ENCODE data around the gene HES7.
"Not testable (repeated sequence)": the region's sequence is repeated elsewhere in the genome, so short reads cannot be mapped to it uniquely, and the experiment has no call there.

Gene HES7

DNA sequence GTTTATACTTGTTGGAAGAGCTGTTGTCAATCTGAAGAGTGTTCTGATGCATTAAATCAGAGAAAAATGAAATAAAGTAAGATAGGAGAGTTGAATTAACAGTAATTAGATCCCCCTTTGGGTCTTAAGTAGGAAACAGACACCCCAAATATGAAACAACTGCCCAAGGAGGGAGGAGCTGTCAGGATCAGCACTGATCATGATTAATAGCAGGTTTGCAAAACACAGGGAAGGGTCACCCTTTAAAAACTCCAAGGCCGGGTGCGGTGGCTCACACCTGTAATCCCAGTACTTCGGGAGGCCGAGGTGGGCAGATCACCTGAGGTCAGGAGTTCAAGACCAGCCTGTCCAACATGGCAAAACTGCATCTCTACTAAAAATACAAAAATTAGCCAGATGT is 16.9 kb downstream of the HES7 start:
- not testable (repeated sequence) for H3K9ac ChIP-seq (ENCODE audit: low read length in 2 of 2); H3K9me3 ChIP-seq (ENCODE audit: control insufficient read depth in 2 of 2, low read length in 2 of 2); H3K4me1 ChIP-seq (ENCODE audit: control insufficient read depth, insufficient read depth, low read length); H3K36me3 ChIP-seq (ENCODE audit: control insufficient read depth in 2 of 2, insufficient read depth in 2 of 2, low read length in 2 of 2); H3K27ac ChIP-seq (ENCODE audit: low read length); H3K4me3 ChIP-seq (ENCODE audit: low read length in 2 of 2)
- H3K27me3 ChIP-seq (ENCODE audit: control insufficient read depth in 1 of 2, insufficient read depth in 2 of 2, low read length in 2 of 2) = peaks cover 34 to 38% of the 10 kb centered on the region in 2 donors

DNA sequence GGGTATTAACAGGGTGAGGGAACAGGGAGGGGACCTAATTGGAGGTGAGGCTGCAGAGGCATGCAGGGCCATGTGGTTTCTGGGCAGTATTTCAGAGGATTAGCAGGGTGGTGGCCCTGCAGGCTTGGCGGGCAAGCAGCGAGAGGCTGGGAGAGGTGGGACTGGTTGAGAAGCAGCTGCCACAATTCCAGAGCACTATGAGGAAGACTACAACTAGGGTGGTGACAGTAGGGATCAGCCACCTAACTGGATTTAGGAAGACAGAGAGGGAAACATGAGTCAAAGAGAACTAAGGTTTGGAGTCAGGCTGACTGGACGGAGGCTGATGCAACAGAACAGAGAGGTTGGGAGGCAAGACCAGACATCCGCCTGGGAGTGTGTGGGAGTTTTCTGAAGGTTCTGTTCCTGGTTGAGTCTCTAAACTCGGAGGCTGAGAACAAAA is 17.9 kb downstream of the HES7 start:
- peaks cover 24 to 28% of the 10 kb centered on the region in 2 donors for H3K27me3 ChIP-seq (ENCODE audit: control insufficient read depth in 1 of 2, insufficient read depth in 2 of 2, low read length in 2 of 2)
- H3K9me3 ChIP-seq (ENCODE audit: control insufficient read depth in 2 of 2, low read length in 2 of 2) = no peaks in the 10 kb centered on the region
- H3K9ac ChIP-seq (ENCODE audit: low read length in 2 of 2) = no peak overlapping the region
- H3K27ac ChIP-seq (ENCODE audit: low read length) = no peak overlapping the region
- H3K4me1 ChIP-seq (ENCODE audit: control insufficient read depth, insufficient read depth, low read length) = peaks cover 7% of the 10 kb centered on the region
- no peak overlapping the region for H3K4me3 ChIP-seq (ENCODE audit: low read length in 2 of 2)
- no peaks in the 10 kb centered on the region for H3K36me3 ChIP-seq (ENCODE audit: control insufficient read depth in 2 of 2, insufficient read depth in 2 of 2, low read length in 2 of 2)

GRCh38 chr17:8104911-8105310 is 19.0 kb downstream of the HES7 start:
- no peak overlapping the region for H3K27ac ChIP-seq (ENCODE audit: low read length)
- H3K9ac ChIP-seq (ENCODE audit: low read length in 2 of 2) = no peak overlapping the region
- H3K36me3 ChIP-seq (ENCODE audit: control insufficient read depth in 2 of 2, insufficient read depth in 2 of 2, low read length in 2 of 2) = no peaks in the 10 kb centered on the region
- H3K4me1 ChIP-seq (ENCODE audit: control insufficient read depth, insufficient read depth, low read length) = peaks cover 3% of the 10 kb centered on the region
- no peaks in the 10 kb centered on the region for H3K9me3 ChIP-seq (ENCODE audit: control insufficient read depth in 2 of 2, low read length in 2 of 2)
- peaks cover 13 to 18% of the 10 kb centered on the region in 2 donors for H3K27me3 ChIP-seq (ENCODE audit: control insufficient read depth in 1 of 2, insufficient read depth in 2 of 2, low read length in 2 of 2)
- no peak overlapping the region for H3K4me3 ChIP-seq (ENCODE audit: low read length in 2 of 2)

- H3K4me1 ChIP-seq (ENCODE audit: control insufficient read depth, insufficient read depth, low read length) = no peaks in the 10 kb centered on the region
- no peaks in the 10 kb centered on the region for H3K9me3 ChIP-seq (ENCODE audit: control insufficient read depth in 2 of 2, low read length in 2 of 2)
- H3K36me3 ChIP-seq (ENCODE audit: control insufficient read depth in 2 of 2, insufficient read depth in 2 of 2, low read length in 2 of 2) = no peaks in the 10 kb centered on the region
- H3K27ac ChIP-seq (ENCODE audit: low read length) = no peak overlapping the region
- no peak overlapping the region for H3K9ac ChIP-seq (ENCODE audit: low read length in 2 of 2)
- H3K27me3 ChIP-seq (ENCODE audit: control insufficient read depth in 1 of 2, insufficient read depth in 2 of 2, low read length in 2 of 2) = peaks cover 2 to 7% of the 10 kb centered on the region in 2 donors
- H3K4me3 ChIP-seq (ENCODE audit: low read length in 2 of 2) = no peak overlapping the region
These were observed 20.4 kb downstream of the HES7 start for GRCh38 chr17:8103549-8103948.

- peaks cover 0 to 6% of the 10 kb centered on the region in 2 donors for H3K27me3 ChIP-seq (ENCODE audit: control insufficient read depth in 1 of 2, insufficient read depth in 2 of 2, low read length in 2 of 2)
- no peaks in the 10 kb centered on the region for H3K9me3 ChIP-seq (ENCODE audit: control insufficient read depth in 2 of 2, low read length in 2 of 2)
- no peak overlapping the region for H3K4me3 ChIP-seq (ENCODE audit: low read length in 2 of 2)
- H3K36me3 ChIP-seq (ENCODE audit: control insufficient read depth in 2 of 2, insufficient read depth in 2 of 2, low read length in 2 of 2) = no peaks in the 10 kb centered on the region
- no peaks in the 10 kb centered on the region for H3K4me1 ChIP-seq (ENCODE audit: control insufficient read depth, insufficient read depth, low read length)
- H3K9ac ChIP-seq (ENCODE audit: low read length in 2 of 2) = no peak overlapping the region
- no peak overlapping the region for H3K27ac ChIP-seq (ENCODE audit: low read length)
These were observed 22.2 kb downstream of the HES7 start for GRCh38 chr17:8101721-8102120.

DNA sequence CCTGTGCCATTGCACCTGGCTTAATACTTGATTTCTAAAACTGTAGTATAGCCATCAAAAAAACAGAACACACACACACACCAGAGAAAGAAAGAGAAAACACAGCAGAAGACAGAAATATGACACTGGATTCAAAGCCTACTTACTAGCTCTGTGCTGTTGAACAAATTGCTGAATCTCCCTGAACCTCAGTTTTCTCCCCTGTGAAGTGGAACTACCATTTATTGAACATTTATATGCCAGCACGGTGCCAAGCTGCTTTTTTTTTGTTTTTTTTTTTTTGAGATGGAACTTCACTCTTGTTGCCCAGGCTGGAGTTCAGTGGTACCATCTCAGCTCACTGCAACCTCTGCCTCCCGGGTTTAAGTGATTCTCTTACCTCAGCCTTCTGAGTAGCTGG is 23.1 kb downstream of the HES7 start:
- Histone ChIP-seq H3K27ac (ENCODE audit: low read length) (no peak overlapping the region), H3K4me1 (ENCODE audit: control insufficient read depth, insufficient read depth, low read length) (no peaks in the 10 kb centered on the region), H3K36me3 (ENCODE audit: control insufficient read depth in 2 of 2, insufficient read depth in 2 of 2, low read length in 2 of 2) (no peaks in the 10 kb centered on the region), H3K4me3 (ENCODE audit: low read length in 2 of 2) (no peak overlapping the region), H3K9me3 (ENCODE audit: control insufficient read depth in 2 of 2, low read length in 2 of 2) (no peaks in the 10 kb centered on the region), H3K9ac (ENCODE audit: low read length in 2 of 2) (no peak overlapping the region), H3K27me3 (ENCODE audit: control insufficient read depth in 1 of 2, insufficient read depth in 2 of 2, low read length in 2 of 2) (peaks cover under 1 to 6% of the 10 kb centered on the region in 2 donors)

- Histone ChIP-seq H3K27me3 (ENCODE audit: control insufficient read depth in 1 of 2, insufficient read depth in 2 of 2, low read length in 2 of 2) (peaks cover 3 to 10% of the 10 kb centered on the region in 2 donors), H3K36me3 (ENCODE audit: control insufficient read depth in 2 of 2, insufficient read depth in 2 of 2, low read length in 2 of 2) (no peaks in the 10 kb centered on the region), H3K4me1 (ENCODE audit: control insufficient read depth, insufficient read depth, low read length) (no peaks in the 10 kb centered on the region), H3K9ac (ENCODE audit: low read length in 2 of 2) (no peak overlapping the region), H3K9me3 (ENCODE audit: control insufficient read depth in 2 of 2, low read length in 2 of 2) (no peaks in the 10 kb centered on the region), H3K4me3 (ENCODE audit: low read length in 2 of 2) (no peak overlapping the region), H3K27ac (ENCODE audit: low read length) (no peak overlapping the region)
These were observed 23.8 kb downstream of the HES7 start for GRCh38 chr17:8100111-8100510.

DNA sequence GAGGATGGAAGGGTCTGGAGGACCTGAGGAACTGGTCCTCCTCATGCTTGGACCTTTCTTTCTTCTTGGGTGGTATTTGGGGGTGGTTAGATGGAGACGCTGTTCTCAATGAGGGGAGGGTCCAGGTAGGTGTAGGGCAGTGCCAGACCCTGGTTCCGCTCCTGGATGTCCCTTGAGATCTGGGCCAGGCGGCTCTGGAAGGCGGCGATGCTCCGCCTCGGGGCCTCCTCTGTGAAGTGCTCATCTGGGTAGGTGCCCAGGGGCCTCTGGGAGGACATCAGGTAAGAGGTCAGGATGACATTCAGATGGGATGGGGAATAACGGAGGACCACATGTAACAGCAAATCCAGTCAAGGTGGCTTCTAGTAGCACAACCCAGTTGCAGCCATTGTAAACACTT is 27.4 kb downstream of the HES7 start:
- H3K27ac ChIP-seq (ENCODE audit: low read length) = no peak overlapping the region
- H3K27me3 ChIP-seq (ENCODE audit: control insufficient read depth in 1 of 2, insufficient read depth in 2 of 2, low read length in 2 of 2) = peaks cover 17 to 20% of the 10 kb centered on the region in 2 donors
- no peaks in the 10 kb centered on the region for H3K4me1 ChIP-seq (ENCODE audit: control insufficient read depth, insufficient read depth, low read length)
- H3K36me3 ChIP-seq (ENCODE audit: control insufficient read depth in 2 of 2, insufficient read depth in 2 of 2, low read length in 2 of 2) = no peaks in the 10 kb centered on the region
- H3K9me3 ChIP-seq (ENCODE audit: control insufficient read depth in 2 of 2, low read length in 2 of 2) = no peaks in the 10 kb centered on the region
- no peak overlapping the region for H3K9ac ChIP-seq (ENCODE audit: low read length in 2 of 2)
- no peak overlapping the region for H3K4me3 ChIP-seq (ENCODE audit: low read length in 2 of 2)

DNA sequence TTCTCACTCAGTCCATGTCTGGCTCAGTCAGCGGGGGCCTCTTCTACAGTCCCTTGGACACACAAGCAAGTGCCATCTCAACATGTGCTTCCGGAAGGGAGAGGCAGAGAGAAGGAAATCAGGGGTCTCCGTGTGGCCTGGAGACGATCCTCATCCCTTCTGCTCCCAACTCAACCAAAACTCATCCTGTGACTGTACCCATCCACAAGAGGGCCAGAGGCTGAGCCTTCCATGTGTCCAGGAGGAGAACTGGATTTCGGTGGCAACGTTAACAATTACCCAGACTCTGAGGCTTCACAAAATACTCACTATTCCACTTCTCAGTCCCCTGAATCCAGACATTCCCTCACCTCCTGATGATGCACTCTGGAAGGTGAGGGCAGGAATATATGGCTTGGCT is 28.5 kb downstream of the HES7 start:
- H3K9ac ChIP-seq (ENCODE audit: low read length in 2 of 2) = no peak overlapping the region
- H3K36me3 ChIP-seq (ENCODE audit: control insufficient read depth in 2 of 2, insufficient read depth in 2 of 2, low read length in 2 of 2) = no peaks in the 10 kb centered on the region
- H3K9me3 ChIP-seq (ENCODE audit: control insufficient read depth in 2 of 2, low read length in 2 of 2) = no peaks in the 10 kb centered on the region
- peaks cover 22 to 27% of the 10 kb centered on the region in 2 donors for H3K27me3 ChIP-seq (ENCODE audit: control insufficient read depth in 1 of 2, insufficient read depth in 2 of 2, low read length in 2 of 2)
- H3K4me1 ChIP-seq (ENCODE audit: control insufficient read depth, insufficient read depth, low read length) = no peaks in the 10 kb centered on the region
- H3K27ac ChIP-seq (ENCODE audit: low read length) = no peak overlapping the region
- H3K4me3 ChIP-seq (ENCODE audit: low read length in 2 of 2) = no peak overlapping the region

- H3K27me3 ChIP-seq (ENCODE audit: control insufficient read depth in 1 of 2, insufficient read depth in 2 of 2, low read length in 2 of 2) = peaks cover 32 to 41% of the 10 kb centered on the region in 2 donors
- no peak overlapping the region for H3K4me3 ChIP-seq (ENCODE audit: low read length in 2 of 2)
- H3K9ac ChIP-seq (ENCODE audit: low read length in 2 of 2) = no peak overlapping the region
- H3K9me3 ChIP-seq (ENCODE audit: control insufficient read depth in 2 of 2, low read length in 2 of 2) = no peaks in the 10 kb centered on the region
- H3K4me1 ChIP-seq (ENCODE audit: control insufficient read depth, insufficient read depth, low read length) = no peaks in the 10 kb centered on the region
- no peaks in the 10 kb centered on the region for H3K36me3 ChIP-seq (ENCODE audit: control insufficient read depth in 2 of 2, insufficient read depth in 2 of 2, low read length in 2 of 2)
- no peak overlapping the region for H3K27ac ChIP-seq (ENCODE audit: low read length)
These were observed 32.7 kb downstream of the HES7 start for GRCh38 chr17:8091033-8091687.

GRCh38 chr17:8089728-8090127 is 34.2 kb downstream of the HES7 start:
- no peaks in the 10 kb centered on the region for H3K36me3 ChIP-seq (ENCODE audit: control insufficient read depth in 2 of 2, insufficient read depth in 2 of 2, low read length in 2 of 2)
- H3K9ac ChIP-seq (ENCODE audit: low read length in 2 of 2) = no peak overlapping the region
- H3K9me3 ChIP-seq (ENCODE audit: control insufficient read depth in 2 of 2, low read length in 2 of 2) = no peaks in the 10 kb centered on the region
- H3K4me3 ChIP-seq (ENCODE audit: low read length in 2 of 2) = no peak overlapping the region
- no peaks in the 10 kb centered on the region for H3K4me1 ChIP-seq (ENCODE audit: control insufficient read depth, insufficient read depth, low read length)
- H3K27me3 ChIP-seq (ENCODE audit: control insufficient read depth in 1 of 2, insufficient read depth in 2 of 2, low read length in 2 of 2) = peaks cover 28 to 33% of the 10 kb centered on the region in 2 donors
- no peak overlapping the region for H3K27ac ChIP-seq (ENCODE audit: low read length)

Data from stomach smooth muscle (tissue), 2 donors.